DND-41 (cell line): ENCODE results near the gene FRS3.

Source experiments
- ATAC-seq: fragments of 200-7000 bp; cut with Tn5 transposase; 3 replicates; pipeline ENCODE4 v1.9.1; 2021; ENCODE audit warnings: low read depth; ENCODE audit not compliant: insufficient read depth
- DNase-seq: peaks from one replicate; pipeline ENCODE4 v3.0.0-alpha.2; 2020
- H2AFZ ChIP-seq: 2 replicates; pipeline ENCODE4 v1.6.0; 2012; ENCODE audit warnings: low read depth, low read length
- H3K27ac ChIP-seq: 2 replicates; pipeline ENCODE4 v1.5.1; 2012; ENCODE audit warnings: low read length, inconsistent platforms
- H3K27me3 ChIP-seq: fragments of 200-600 bp; sonication (generic); 2 replicates; pipeline ENCODE4 v1.6.0; 2012; ENCODE audit warnings: low read length, mild to moderate bottlenecking, inconsistent platforms; ENCODE audit not compliant: insufficient read depth, poor library complexity
- H3K36me3 ChIP-seq: 2 replicates; pipeline ENCODE4 v1.5.1; 2012; ENCODE audit warnings: low read length, inconsistent platforms; ENCODE audit not compliant: insufficient read depth
- H3K4me1 ChIP-seq: 2 replicates; pipeline ENCODE4 v1.5.1; 2012; ENCODE audit warnings: mild to moderate bottlenecking, low read length; ENCODE audit not compliant: insufficient read depth
- H3K4me2 ChIP-seq: 2 replicates; pipeline ENCODE4 v1.6.0; 2012; ENCODE audit warnings: mild to moderate bottlenecking, moderate library complexity, low read length, inconsistent platforms; ENCODE audit not compliant: insufficient read depth
- H3K4me3 ChIP-seq, 2 experiments: fragments of 200-600 bp in 1 of 2; shearing (Covaris generic) in 1 of 2; 2 replicates each; pipeline ENCODE4 v1.5.1; 2012 to 2016; ENCODE audit warnings: inconsistent platforms in 2 of 2, low read length in 2 of 2, mild to moderate bottlenecking in 2 of 2, low read depth in 1 of 2, moderate library complexity in 1 of 2
- H3K79me2 ChIP-seq: 2 replicates; pipeline ENCODE4 v1.6.0; 2012; ENCODE audit warnings: low read length, inconsistent platforms; ENCODE audit not compliant: insufficient read depth
- H3K9ac ChIP-seq: 2 replicates; pipeline ENCODE4 v1.6.0; 2012; ENCODE audit warnings: low read depth, mild to moderate bottlenecking, inconsistent platforms, low read length, moderate library complexity
- H3K9me3 ChIP-seq: 2 replicates; pipeline ENCODE4 v1.5.1; 2012; ENCODE audit warnings: low read length, moderate library complexity, mild to moderate bottlenecking, inconsistent platforms; ENCODE audit not compliant: insufficient read depth, severe bottlenecking
- H4K20me1 ChIP-seq: 2 replicates; pipeline ENCODE4 v1.6.0; 2012; ENCODE audit warnings: low read length; ENCODE audit not compliant: insufficient read depth
- CTCF ChIP-seq: IDR thresholded peaks from 2 replicates; pipeline ENCODE4 v1.5.1; 2012; ENCODE audit warnings: borderline replicate concordance, low read length, moderate library complexity, mild to moderate bottlenecking; ENCODE audit not compliant: poor library complexity, severe bottlenecking; ENCODE audit errors: extremely low read depth
- EZH2 ChIP-seq: IDR thresholded peaks from 3 replicates; pipeline ENCODE4 v1.6.1; 2012; ENCODE audit warnings: borderline replicate concordance, low read depth, mild to moderate bottlenecking, moderate library complexity, low read length, inconsistent platforms; ENCODE audit not compliant: severe bottlenecking

The FRS3 gene

GRCh38 chr6:41723530-41724227, 56.0 kb downstream of the FRS3 start:
- Histone ChIP-seq H4K20me1 (peaks cover 11% of the 10 kb centered on the region; the same call in 1 of the 2 replicates), H3K4me3 (no peak overlapping the region), H2AFZ (no peak overlapping the region), H3K9me3 (no peaks in the 10 kb centered on the region), H3K9ac (no peak overlapping the region), H3K27me3 (no peaks in the 10 kb centered on the region), H3K4me1 (no peaks in the 10 kb centered on the region), H3K36me3 (no peaks in the 10 kb centered on the region), H3K79me2 (no peaks in the 10 kb centered on the region), H3K27ac (no peak overlapping the region), H3K4me2 (no peak overlapping the region)
- peak; percentile 83 for ATAC-seq
- DNase-seq: peak; percentile 52
- TF ChIP-seq CTCF (no peak), EZH2 (no peak)

GRCh38 chr6:41722969-41723529, 56.7 kb downstream of the FRS3 start:
- Histone ChIP-seq H3K27me3 (no peaks in the 10 kb centered on the region), H4K20me1 (peaks cover 11% of the 10 kb centered on the region; the same call in 1 of the 2 replicates), H3K4me2 (no peak overlapping the region), H3K79me2 (no peaks in the 10 kb centered on the region), H3K9ac (no peak overlapping the region), H2AFZ (no peak overlapping the region), H3K4me3 (no peak overlapping the region), H3K4me1 (no peaks in the 10 kb centered on the region), H3K9me3 (no peaks in the 10 kb centered on the region), H3K36me3 (no peaks in the 10 kb centered on the region), H3K27ac (no peak overlapping the region)
- ATAC-seq (no peak), DNase-seq (no peak)
- TF ChIP-seq EZH2 (no peak), CTCF (no peak)

- ATAC-seq: no peak
- peaks cover 11% of the 10 kb centered on the region; the same call in 1 of the 2 replicates for H4K20me1 ChIP-seq
- no peaks in the 10 kb centered on the region for H3K27me3 ChIP-seq
- no peak overlapping the region for H2AFZ ChIP-seq
- TF ChIP-seq EZH2 (no peak), CTCF (no peak)
- H3K4me2 ChIP-seq: no peak overlapping the region
- H3K4me1 ChIP-seq: no peaks in the 10 kb centered on the region
- no peaks in the 10 kb centered on the region for H3K9me3 ChIP-seq
- H3K36me3 ChIP-seq: no peaks in the 10 kb centered on the region
- no peak overlapping the region for H3K27ac ChIP-seq
- H3K79me2 ChIP-seq: no peaks in the 10 kb centered on the region
- H3K4me3 ChIP-seq: no peak overlapping the region
- DNase-seq: no peak
- H3K9ac ChIP-seq: no peak overlapping the region
Measured at GRCh38 chr6:41721414-41721813, 58.3 kb downstream of the FRS3 start.
